ENCODE data around the gene IL32.
A peak's percentile ranks its signal among the peaks of the same experiment; 100 is the strongest.

The IL32 gene, protein sequence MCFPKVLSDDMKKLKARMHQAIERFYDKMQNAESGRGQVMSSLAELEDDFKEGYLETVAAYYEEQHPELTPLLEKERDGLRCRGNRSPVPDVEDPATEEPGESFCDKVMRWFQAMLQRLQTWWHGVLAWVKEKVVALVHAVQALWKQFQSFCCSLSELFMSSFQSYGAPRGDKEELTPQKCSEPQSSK

GRCh38 chr16:3065069-3065741 lies at the start of gene IL32:
TSS of gene IL32 (plus strand) at chr16:3065640. CDS start at chr16:3065812, 172 bp downstream.
- no peak for DNase-seq (ENCODE audit: low spot score)

GRCh38 chr16:3015865-3016521 lies 49.4 kb upstream of the IL32 start:
- no peak for DNase-seq (ENCODE audit: low spot score)

GRCh38 chr16:3017344-3017743 lies 48.1 kb upstream of the IL32 start:
- no peak for DNase-seq (ENCODE audit: low spot score)

- no peak for DNase-seq (ENCODE audit: low spot score)
Measured at GRCh38 chr16:3017794-3018506, 47.5 kb upstream of the IL32 start, which contains the start of gene CLDN6. TSS of gene CLDN6 (minus strand) at chr16:3018183. CDS start at chr16:3016021, 2,162 bp downstream.

GRCh38 chr16:3019594-3020246 lies 45.7 kb upstream of the IL32 start:
- DNase-seq (ENCODE audit: low spot score): no peak

DNA sequence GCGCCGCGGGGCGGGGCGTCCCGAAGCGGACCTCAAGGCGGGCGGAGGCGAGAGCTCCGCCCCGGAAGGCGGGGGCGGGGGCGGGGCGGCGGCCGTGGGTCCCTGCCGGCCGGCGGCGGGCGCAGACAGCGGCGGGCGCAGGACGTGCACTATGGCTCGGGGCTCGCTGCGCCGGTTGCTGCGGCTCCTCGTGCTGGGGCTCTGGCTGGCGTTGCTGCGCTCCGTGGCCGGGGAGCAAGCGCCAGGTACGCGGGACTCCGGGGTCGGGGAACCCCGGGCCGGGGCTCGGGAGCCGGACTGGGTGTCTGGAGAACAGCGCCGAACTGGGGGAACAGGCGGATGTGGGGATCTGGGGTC lies 45.2 kb upstream of the IL32 start, which contains the start of gene TNFRSF12A:
Gene TNFRSF12A, plus strand, starts transcription at position 122 of the 357 bp plus-strand sequence. Its CDS starts 30 bp downstream, at position 152.
- peak; percentile 87 for DNase-seq (ENCODE audit: low spot score)

DNA sequence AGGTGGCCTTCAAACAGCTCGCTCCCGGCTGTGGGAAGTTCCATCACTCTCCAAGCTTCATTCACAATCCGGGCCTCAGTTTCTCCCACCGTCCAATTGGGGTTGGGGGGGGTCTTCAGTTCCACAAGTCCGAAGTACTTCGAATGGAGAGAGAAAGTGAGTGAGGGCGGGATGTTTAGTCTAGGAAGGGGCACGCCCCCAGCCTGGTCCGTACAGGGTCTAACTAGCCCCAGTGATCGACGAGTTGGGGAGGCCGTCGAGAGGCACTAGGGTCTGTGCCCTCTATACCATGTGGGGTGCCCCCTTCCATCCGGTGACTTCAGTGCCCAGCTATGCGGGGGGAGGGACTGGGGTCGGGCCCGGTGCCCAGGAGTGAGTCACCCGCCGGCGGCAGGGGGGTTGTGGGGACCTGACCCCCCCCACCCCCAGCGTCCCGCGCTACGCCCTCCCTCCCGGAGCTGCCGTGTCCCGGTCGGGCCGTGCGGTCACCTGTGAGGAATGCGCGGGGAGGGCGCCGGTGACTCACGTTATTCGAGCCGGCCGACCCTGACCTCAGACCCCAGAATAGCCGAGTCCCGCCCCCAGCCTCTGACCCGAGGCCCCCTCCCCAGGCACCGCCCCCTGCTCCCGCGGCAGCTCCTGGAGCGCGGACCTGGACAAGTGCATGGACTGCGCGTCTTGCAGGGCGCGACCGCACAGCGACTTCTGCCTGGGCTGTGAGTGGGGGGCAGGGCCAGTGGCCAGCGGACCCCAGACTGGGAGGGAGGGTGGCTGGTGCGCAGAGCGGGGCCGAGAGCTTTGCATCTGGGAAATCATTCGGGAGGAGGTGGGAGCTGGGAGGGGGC lies 44.6 kb upstream of the IL32 start:
- no peak for DNase-seq (ENCODE audit: low spot score)

- peak; percentile 82 for DNase-seq (ENCODE audit: low spot score)
Measured at GRCh38 chr16:3021449-3022207, 43.8 kb upstream of the IL32 start.

DNA sequence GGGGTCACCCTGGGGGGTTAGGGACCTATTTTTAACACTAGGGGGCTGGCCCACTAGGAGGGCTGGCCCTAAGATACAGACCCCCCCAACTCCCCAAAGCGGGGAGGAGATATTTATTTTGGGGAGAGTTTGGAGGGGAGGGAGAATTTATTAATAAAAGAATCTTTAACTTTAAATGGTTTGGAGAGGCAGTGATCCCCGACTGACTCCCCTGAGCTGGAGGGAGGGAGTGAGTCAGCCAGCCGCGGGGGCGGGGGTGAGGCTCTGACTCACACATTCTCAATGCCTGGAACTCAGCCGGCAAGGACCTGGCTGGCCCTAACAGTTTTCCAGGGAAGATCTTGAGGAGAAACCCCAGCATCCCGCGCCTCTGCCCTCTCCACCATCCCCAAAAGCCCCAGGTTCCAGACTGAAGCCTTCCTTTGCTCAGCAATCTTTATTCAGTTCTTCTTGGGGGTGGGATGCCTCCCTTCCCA lies 43.2 kb upstream of the IL32 start:
- DNase-seq (ENCODE audit: low spot score): no peak

- no peak for DNase-seq (ENCODE audit: low spot score)
Measured at GRCh38 chr16:3022684-3023414, 42.6 kb upstream of the IL32 start.

- DNase-seq (ENCODE audit: low spot score): no peak
Measured at GRCh38 chr16:3023415-3023668, 42.1 kb upstream of the IL32 start.

DNA sequence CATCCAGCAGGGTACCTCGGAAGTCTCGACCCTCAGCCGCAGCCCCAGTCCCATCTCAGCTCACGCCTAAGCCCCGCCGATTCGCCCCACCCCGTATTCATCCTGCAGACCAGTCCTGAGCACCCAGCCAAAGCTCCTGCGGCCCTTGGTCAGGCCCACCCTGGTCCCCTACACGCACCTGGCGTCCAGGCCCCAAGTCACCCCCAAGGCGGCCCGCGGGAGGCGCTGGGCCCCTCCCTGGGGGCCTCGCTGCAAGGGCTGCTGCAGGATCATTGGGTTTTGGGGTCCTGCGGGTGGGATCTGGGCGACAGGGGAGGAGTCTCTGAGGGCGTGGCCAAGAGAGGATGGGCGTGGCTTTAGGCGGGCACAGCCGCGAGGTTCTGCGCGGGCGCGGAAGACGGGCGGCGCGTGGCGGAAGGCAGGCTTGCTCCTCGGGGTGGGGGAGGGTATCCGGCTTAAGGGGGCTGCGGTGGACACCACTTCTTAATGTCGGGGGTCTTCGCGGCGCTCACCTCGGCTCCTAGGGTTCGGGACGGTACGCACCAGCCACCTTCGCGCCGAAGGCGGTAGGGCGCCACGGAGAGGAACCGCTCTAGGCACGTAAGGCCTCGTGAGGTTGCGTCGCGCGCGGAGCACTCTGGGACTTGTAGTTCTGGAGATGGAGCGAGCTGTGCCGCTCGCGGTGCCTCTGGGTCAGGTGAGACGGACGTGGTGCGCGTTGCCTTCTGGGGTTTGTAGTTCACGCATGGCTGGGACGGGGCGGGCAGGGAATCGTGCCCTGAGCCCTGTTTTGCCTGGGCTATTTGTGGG lies 41.6 kb upstream of the IL32 start, which contains the start of the genes HCFC1R1 and THOC6:
Gene HCFC1R1, minus strand, starts transcription at position 274 of the 810 bp plus-strand sequence. Its CDS starts 1 bp downstream, at position 273.
Gene THOC6, plus strand, starts transcription at position 367 of the 810 bp plus-strand sequence. Its CDS starts 292 bp downstream, at position 659.
- DNase-seq (ENCODE audit: low spot score): peak; percentile 89

DNA sequence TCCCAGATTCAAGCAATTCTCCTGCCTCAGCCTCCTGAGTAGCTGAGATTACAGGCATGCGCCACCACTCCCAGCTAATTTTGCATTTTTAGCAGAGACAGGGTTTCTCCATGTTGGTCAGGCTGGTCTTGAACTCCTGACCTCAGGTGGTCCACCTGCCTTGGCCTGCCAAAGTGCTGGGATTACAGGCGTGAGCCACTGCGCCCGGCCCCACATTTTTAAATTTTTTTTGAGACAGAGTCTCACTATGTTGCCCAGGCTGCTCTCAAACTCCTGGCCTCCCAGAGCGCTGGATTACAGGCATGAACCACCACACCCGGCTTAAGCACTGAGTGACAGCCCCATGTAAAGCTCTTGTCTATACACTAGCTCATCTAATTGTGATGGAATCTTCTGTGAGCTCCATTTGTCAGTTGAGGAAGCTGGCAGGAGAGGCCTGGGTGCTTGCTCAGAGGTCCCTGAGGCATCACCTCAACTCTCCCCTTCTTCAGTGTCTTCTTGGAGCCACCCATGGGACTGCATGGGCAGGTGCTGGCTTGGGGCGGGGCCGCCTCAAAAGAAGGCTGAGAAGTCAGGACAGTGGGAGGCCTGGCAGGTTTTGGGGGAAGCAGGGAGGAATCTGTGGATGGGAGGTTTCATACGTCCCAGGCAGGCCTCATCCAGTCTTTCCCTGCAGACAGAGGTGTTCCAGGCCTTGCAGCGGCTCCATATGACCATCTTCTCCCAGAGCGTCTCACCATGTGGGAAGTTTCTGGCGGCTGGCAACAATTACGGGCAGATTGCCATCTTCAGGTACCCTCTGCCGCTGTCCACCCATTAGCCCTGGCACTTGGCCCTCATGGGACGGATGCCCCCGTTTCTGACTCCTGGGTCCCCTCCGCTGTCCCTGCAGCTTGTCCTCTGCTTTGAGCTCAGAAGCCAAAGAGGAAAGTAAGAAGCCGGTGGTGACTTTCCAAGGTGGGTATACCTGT lies 40.1 kb upstream of the IL32 start:
- no peak for DNase-seq (ENCODE audit: low spot score)

DNA sequence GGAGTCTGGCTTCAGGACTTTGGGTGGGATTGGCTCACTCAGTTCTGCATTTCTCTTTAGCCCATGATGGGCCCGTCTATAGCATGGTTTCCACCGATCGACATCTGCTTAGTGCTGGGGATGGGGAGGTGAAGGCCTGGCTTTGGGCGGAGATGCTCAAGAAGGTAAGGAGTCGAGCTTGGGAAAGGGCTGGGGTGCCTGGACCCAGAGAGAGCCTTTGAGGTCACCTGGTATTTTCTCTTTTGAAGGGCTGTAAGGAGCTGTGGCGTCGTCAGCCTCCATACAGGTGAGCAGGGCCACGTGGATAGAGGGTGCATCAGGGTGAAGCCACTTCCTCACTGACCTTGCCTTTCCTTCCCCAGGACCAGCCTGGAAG lies 39.4 kb upstream of the IL32 start:
- no peak for DNase-seq (ENCODE audit: low spot score)

DNA sequence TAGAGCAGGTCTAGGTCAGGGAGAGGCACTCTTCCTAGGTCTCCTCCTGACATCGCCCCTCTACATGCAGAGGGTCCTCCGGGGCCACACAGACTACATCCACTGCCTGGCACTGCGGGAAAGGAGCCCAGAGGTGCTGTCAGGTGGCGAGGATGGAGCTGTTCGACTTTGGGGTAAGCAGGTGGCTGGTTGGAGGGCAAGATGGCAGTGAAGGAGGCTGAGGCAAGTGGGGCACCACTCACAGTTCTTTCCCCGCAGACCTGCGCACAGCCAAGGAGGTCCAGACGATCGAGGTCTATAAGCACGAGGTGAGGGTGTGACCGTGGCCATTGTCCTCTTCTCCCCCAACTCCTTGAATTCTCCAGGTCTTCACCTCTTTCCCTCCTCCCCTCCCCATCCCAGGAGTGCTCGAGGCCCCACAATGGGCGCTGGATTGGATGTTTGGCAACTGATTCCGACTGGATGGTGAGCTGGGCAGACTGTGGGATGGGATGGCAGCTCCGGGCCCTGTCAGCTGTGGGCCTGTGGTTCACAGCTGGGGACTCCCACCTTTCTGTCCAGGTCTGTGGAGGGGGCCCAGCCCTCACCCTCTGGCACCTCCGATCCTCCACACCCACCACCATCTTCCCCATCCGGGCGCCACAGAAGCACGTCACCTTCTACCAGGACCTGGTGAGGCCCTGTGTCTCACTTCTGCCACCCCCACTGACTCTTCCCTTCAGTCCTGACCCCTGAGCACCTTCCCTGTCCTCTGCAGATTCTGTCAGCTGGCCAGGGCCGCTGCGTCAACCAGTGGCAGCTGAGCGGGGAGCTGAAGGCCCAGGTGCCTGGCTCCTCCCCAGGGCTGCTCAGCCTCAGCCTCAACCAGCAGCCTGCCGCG lies 38.6 kb upstream of the IL32 start:
- DNase-seq (ENCODE audit: low spot score): no peak

DNA sequence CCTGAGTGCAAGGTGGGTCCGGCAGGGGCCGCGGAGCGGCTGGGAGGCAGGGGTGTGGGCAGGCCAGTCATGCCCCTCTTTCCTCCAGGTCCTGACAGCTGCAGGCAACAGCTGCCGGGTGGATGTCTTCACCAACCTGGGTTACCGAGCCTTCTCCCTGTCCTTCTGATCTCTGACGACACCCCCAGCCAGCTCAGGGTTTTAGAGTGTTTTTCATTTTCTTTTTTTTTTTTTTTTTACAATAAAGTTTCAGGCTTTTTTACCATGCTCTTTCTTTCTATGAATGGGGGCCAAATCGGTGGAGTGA lies 38.0 kb upstream of the IL32 start:
- no peak for DNase-seq (ENCODE audit: low spot score)
